ENCODE measurements around the gene TM9SF3. TPM values are rescaled to one million over a fixed set of nuclear protein-coding genes. Genes with fewer than 3 reads are reported as not detected.
"Not testable (repeated sequence)": the region's sequence is repeated elsewhere in the genome, so short reads cannot be mapped to it uniquely, and the experiment has no call there.

The TM9SF3 gene
- total RNA-seq, 1 donor from 2014 or later: 163 TPM

DNA sequence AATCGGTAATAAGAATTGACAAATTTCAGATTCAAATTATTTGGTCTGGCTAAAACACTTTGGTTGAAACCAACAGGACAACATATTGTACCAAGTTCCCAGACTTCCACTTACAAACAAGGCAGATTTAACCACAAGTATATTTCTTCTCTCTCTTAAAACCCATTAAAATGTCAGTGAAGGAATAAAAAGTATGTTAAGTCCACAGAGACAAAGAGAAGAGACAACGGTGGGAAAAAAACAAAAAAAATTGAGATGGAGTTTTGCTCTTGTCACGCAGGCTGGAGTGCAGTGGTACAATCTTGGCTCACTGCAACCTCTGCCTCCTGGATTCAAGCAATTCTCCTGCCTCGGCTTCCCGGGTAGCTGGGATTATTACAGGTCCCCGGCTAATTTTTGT, 16.3 kb downstream of the TM9SF3 start:
- no peak for DNase-seq (ENCODE audit: low spot score)

DNA sequence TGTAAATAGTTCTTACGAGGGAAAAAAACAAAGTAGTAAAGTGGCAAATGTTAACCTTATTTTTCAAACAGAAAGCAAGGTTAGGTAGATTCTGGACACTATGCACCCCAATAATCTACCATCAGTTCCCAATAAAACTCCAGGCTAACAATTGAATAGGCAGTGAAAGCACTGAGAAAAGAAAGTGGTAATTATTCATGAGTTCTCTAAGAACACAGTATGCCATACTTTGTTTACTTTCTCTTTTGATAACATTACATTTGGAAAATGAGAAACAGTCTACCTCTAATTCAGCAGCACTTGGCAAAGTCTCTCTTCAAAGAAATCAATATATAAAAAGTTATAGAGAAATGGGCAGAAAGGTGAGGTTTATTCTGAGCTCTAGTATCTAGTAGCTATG, 18.4 kb downstream of the TM9SF3 start:
- no peak for DNase-seq (ENCODE audit: low spot score)

- DNase-seq (ENCODE audit: low spot score): no peak
Measured at GRCh38 chr10:96565774-96566173, 21.0 kb downstream of the TM9SF3 start.

- DNase-seq (ENCODE audit: low spot score): no peak
Measured at GRCh38 chr10:96560966-96561887, 25.6 kb downstream of the TM9SF3 start.

DNA sequence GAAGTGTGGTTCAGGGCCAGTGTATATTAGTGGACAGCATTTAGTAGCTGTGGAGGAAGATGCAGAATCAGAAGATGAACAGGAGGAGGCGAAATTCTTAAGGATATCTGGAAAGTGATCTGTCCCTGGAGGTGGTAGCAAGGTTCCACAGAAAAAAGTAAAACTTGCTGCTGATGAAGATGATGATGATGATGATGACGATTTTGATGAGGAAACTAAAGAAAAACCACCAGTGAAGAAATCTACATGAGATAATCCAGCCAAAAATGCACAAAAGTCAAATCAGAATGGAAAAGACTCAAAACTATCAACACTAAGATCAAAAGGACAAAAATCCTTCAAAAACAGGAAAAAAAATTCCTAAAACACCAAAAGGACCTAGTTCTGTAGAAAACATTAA, 26.3 kb downstream of the TM9SF3 start:
- DNase-seq (ENCODE audit: low spot score): no peak

GRCh38 chr10:96556003-96556402, 30.8 kb downstream of the TM9SF3 start:
- DNase-seq (ENCODE audit: low spot score): no peak

DNA sequence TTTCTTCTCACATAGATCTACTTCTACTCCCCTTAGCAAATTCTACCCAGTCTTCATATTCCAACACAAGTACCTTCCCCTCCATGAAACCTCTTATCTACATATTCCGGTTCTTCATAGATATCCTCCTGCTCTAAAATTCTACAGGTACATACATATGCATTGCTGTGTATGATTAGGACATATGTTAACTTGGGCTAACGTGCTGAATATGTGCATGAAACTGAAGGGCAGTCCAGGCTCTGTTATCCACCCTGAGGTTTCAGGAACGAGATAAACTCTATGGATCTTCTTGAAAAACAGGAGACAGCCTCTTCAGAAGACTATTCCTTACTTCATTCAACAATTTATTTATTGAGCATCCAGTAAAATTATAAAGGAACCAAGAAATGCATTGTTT, 31.5 kb downstream of the TM9SF3 start:
- no peak for DNase-seq (ENCODE audit: low spot score)

- DNase-seq (ENCODE audit: low spot score): no peak
Measured at GRCh38 chr10:96548589-96548988, 38.2 kb downstream of the TM9SF3 start.

GRCh38 chr10:96545558-96545957, 41.3 kb downstream of the TM9SF3 start:
- not testable (repeated sequence) for DNase-seq (ENCODE audit: low spot score)

DNA sequence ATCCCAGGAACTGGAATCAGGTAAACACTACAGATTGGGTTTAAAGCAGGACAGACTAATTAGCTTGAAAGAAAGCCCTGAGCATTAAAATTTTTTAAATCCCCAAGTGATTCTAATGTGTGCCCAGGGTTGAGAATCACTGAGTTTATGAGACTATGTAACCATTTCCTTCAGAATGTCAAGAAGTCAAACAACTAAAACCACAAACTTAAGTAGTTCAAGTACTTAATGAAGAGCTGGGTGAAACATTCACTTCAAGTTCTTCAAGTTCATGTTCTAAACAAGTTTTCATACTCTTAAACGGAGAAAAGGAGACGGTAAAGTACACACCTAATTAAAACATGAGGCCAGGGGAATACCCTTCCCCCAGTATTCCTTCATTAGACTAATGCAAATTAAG, 44.9 kb downstream of the TM9SF3 start:
- no peak for DNase-seq (ENCODE audit: low spot score)

DNA sequence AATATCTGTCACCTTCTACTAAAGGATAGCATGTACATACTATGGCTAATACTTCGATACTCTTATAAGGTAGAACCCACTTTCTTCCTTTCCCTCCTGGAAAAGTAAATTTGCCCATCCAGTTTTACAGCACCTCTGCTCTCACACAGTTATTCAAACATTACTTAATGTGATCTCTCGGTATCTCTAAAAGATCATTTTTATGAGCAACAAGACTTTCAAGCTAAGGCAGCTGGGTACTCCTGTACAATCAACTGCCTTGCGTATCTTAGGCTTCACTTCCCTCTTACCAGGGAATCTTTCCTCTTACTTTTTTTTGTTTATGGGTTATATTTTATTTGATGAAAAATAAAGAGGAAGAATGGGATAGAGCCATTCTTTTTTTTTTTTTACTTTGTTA, 46.6 kb downstream of the TM9SF3 start:
- DNase-seq (ENCODE audit: low spot score): no peak

GRCh38 chr10:96538683-96539082, 48.1 kb downstream of the TM9SF3 start:
- DNase-seq (ENCODE audit: low spot score): no peak

GRCh38 chr10:96536129-96536528, 50.7 kb downstream of the TM9SF3 start:
- DNase-seq (ENCODE audit: low spot score): no peak

DNA sequence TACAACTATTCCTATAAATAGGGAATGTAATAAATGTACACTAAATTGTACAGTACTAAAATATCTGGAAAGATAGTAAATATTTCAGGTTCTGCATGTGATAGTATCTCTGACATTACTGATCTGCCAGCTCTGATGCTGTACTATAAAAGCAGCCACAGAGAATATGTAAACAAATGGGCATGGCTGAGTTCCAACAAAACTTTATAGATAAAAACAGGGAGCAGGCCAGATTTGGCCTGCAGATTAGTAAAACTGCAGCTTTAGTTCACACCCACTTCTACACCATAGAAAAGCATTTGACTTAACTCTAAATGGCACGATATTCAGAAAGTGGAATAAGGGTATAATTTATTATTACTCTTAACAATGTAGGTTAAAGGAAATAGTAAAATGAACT, 54.3 kb downstream of the TM9SF3 start:
- DNase-seq (ENCODE audit: low spot score): no peak

- DNase-seq (ENCODE audit: low spot score): no peak
Measured at GRCh38 chr10:96529634-96530279, 57.1 kb downstream of the TM9SF3 start.

GRCh38 chr10:96524741-96525140, 62.1 kb downstream of the TM9SF3 start:
- DNase-seq (ENCODE audit: low spot score): no peak

DNA sequence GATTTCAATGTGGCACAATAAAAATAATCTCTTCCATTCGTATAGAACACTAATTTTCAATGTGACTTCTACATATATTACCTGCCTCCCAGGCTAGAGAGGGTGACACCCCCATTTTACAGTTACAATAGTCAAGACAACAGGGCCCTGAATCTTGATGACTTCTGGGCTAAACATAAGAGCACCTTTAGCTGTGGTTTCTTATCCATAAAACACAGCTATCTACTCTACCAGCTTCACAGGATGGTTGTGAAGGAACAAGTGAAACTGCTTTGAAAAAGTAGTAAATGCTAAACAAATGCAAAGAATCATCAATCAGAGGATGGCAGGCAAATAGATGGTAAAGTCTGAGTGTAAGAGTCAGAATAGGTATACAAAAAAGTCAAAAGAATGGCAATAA, 69.5 kb downstream of the TM9SF3 start:
- no peak for DNase-seq (ENCODE audit: low spot score)

- DNase-seq (ENCODE audit: low spot score): no peak
Measured at GRCh38 chr10:96516337-96516736, 70.5 kb downstream of the TM9SF3 start.

- peak; percentile 84 for DNase-seq (ENCODE audit: low spot score)
Measured at GRCh38 chr10:96513698-96514561, 72.9 kb downstream of the TM9SF3 start, which contains the start of gene TLL2. Gene TLL2 (minus strand): TSS chr10:96513926. CDS start chr10:96513685, 241 bp downstream.

GRCh38 chr10:96513305-96513697, 73.5 kb downstream of the TM9SF3 start:
- no peak for DNase-seq (ENCODE audit: low spot score)

- no peak for DNase-seq (ENCODE audit: low spot score)
Measured at GRCh38 chr10:96512524-96513304, 74.1 kb downstream of the TM9SF3 start.
